ENCODE results near the gene DNAJC1. TPM values are rescaled to one million over a fixed set of nuclear protein-coding genes. Genes with fewer than 3 reads are reported as not detected.

DNAJC1 gene
- total RNA-seq, 1 donor from 2014 or later, result 40.0 TPM

DNA sequence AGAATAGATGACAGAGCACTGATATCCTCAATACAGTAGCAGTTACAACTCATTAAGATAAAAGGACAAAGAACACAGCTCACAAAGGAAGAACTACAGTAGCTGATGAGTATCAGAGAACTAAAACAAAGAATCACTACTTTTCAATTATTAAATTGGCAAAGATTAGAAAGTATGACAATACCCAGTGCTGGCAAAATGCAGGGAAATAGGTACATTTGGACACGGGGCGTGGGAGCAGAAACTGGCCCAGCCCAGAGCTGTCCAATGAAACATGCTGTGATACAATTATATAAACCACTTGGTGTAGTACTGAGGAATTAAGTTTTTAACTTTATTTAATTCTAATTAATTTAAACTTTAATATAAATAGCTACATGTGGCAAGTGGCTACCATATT, 243.2 kb downstream of the DNAJC1 start:
- H3K9me3 ChIP-seq, result no peaks in the 10 kb centered on the region
- H3K4me1 ChIP-seq, result no peaks in the 10 kb centered on the region
- no peak overlapping the region for H3K27ac ChIP-seq
- no peak overlapping the region for H3K4me3 ChIP-seq
- peaks cover 0 to 2% of the 10 kb centered on the region in 2 donors for H3K36me3 ChIP-seq
- DNase-seq (ENCODE audit: extremely low spot score in 2 of 2), result no peak
- intact Hi-C loops (cut with DNase I), result no loop called here
- no peak for TF ChIP-seq POLR2A (IDR thresholded peaks at IDR 0.05)
- H3K27me3 ChIP-seq, result no peaks in the 10 kb centered on the region

DNA sequence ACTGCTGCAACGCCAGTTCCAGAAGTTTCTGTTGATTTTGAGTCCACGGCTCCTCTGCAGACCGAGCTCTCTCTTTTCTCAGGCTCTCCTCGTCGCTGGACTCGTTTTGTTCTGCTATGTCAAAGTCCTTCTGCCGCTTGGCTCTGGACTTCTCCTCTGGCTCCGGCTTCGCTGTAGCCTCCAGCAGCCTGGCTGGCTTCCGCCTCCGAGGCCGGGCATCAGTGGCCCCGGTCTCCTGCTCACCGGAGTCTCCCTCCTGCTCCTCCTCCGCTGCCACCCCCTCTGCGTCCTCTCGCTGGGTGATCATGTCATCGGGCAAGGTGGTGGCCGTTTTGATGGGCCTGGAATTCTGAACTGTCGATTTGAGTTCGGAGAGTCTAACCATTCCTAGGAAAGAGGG, 244.3 kb downstream of the DNAJC1 start:
- Histone ChIP-seq H3K27ac (no peak overlapping the region), H3K4me3 (no peak overlapping the region), H3K27me3 (no peaks in the 10 kb centered on the region), H3K4me1 (no peaks in the 10 kb centered on the region), H3K36me3 (peaks cover 0 to 6% of the 10 kb centered on the region in 2 donors), H3K9me3 (no peaks in the 10 kb centered on the region)
- no peak for DNase-seq (ENCODE audit: extremely low spot score in 2 of 2)
- no peak for TF ChIP-seq POLR2AphosphoS5 (IDR thresholded peaks at IDR 0.05; ENCODE audit: insufficient read depth in 1 of 2, low read depth in 1 of 2)
- TF ChIP-seq POLR2A (IDR thresholded peaks at IDR 0.05), result no peak
- TF ChIP-seq CTCF (IDR thresholded peaks at IDR 0.05), result no peak
- intact Hi-C loops (cut with DNase I), result no loop called here

DNA sequence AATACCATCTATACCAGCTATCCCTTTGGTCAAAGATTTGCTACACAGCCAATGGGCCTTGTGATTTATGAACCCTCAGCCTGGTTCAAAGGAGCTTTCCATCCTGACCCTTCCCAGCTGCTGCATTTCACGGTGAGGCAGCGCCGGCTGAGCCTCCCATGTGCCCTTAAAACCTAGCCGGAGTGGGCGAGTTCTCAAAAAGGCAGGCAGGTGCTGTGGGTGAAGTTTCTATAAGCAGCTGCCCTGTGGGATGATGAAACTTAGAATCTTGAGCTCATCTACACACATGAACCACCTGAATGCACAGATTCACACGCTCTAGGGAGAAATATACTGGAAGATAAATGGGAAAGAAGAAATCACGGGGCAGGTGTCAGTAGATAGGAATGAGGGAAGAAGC, 244.8 kb downstream of the DNAJC1 start:
- no peaks in the 10 kb centered on the region for H3K4me1 ChIP-seq
- no peaks in the 10 kb centered on the region for H3K9me3 ChIP-seq
- H3K27me3 ChIP-seq, result no peaks in the 10 kb centered on the region
- peaks cover 0 to 6% of the 10 kb centered on the region in 2 donors for H3K36me3 ChIP-seq
- TF ChIP-seq POLR2AphosphoS5 (IDR thresholded peaks at IDR 0.05; ENCODE audit: insufficient read depth in 1 of 2, low read depth in 1 of 2), result no peak
- DNase-seq (ENCODE audit: extremely low spot score in 2 of 2), result no peak
- no peak overlapping the region for H3K27ac ChIP-seq
- intact Hi-C loops (cut with DNase I), result no loop called here
- no peak overlapping the region for H3K4me3 ChIP-seq

GRCh38 chr10:21758239-21758638, 245.3 kb downstream of the DNAJC1 start:
- Histone ChIP-seq H3K4me3 (no peak overlapping the region), H3K9me3 (no peaks in the 10 kb centered on the region), H3K27ac (no peak overlapping the region), H3K27me3 (no peaks in the 10 kb centered on the region), H3K36me3 (peaks cover 0 to 6% of the 10 kb centered on the region in 2 donors), H3K4me1 (no peaks in the 10 kb centered on the region)
- TF ChIP-seq POLR2A (IDR thresholded peaks at IDR 0.05) (no peak), POLR2AphosphoS5 (IDR thresholded peaks at IDR 0.05; ENCODE audit: insufficient read depth in 1 of 2, low read depth in 1 of 2) (no peak), CTCF (IDR thresholded peaks at IDR 0.05) (no peak)
- intact Hi-C loops (cut with DNase I), result no loop called here
- no peak for DNase-seq (ENCODE audit: extremely low spot score in 2 of 2)

- peaks cover 0 to 6% of the 10 kb centered on the region in 2 donors for H3K36me3 ChIP-seq
- H3K4me3 ChIP-seq, result no peak overlapping the region
- no peak for DNase-seq (ENCODE audit: extremely low spot score in 2 of 2)
- H3K9me3 ChIP-seq, result no peaks in the 10 kb centered on the region
- no peak overlapping the region for H3K27ac ChIP-seq
- H3K4me1 ChIP-seq, result no peaks in the 10 kb centered on the region
- TF ChIP-seq POLR2A (IDR thresholded peaks at IDR 0.05) (no peak), CTCF (IDR thresholded peaks at IDR 0.05) (no peak), POLR2AphosphoS5 (IDR thresholded peaks at IDR 0.05; ENCODE audit: insufficient read depth in 1 of 2, low read depth in 1 of 2) (no peak)
- H3K27me3 ChIP-seq, result no peaks in the 10 kb centered on the region
- intact Hi-C loops (cut with DNase I), result no loop called here
Observed at GRCh38 chr10:21757185-21757901, 246.2 kb downstream of the DNAJC1 start.

DNA sequence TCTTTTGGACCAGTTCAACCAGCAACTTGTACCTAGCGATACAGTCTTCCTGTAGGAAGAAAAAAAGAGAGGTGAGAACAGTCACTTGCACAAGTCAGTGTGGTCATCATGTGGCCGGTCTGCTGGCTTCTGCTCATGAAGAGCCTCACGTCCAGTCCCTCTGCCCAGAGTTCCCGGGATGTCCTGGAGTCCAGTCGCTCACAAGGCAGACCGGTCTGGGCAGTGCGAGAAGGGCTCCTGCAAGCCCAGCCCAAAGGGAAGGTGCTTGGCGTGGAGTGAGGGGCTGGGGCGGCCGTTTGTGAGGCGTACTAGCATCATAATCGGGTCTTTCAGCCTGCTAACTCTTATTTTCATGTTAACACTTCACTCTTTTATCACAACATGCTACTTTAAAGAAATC, 246.8 kb downstream of the DNAJC1 start:
- no peak overlapping the region for H3K4me3 ChIP-seq
- H3K27me3 ChIP-seq, result no peaks in the 10 kb centered on the region
- intact Hi-C loops (cut with DNase I), result no loop called here
- H3K27ac ChIP-seq, result no peak overlapping the region
- no peaks in the 10 kb centered on the region for H3K9me3 ChIP-seq
- H3K4me1 ChIP-seq, result no peaks in the 10 kb centered on the region
- DNase-seq (ENCODE audit: extremely low spot score in 2 of 2), result no peak
- peaks cover 0 to 6% of the 10 kb centered on the region in 2 donors for H3K36me3 ChIP-seq
- TF ChIP-seq CTCF (IDR thresholded peaks at IDR 0.05) (no peak), POLR2AphosphoS5 (IDR thresholded peaks at IDR 0.05; ENCODE audit: insufficient read depth in 1 of 2, low read depth in 1 of 2) (no peak), POLR2A (IDR thresholded peaks at IDR 0.05) (no peak)

All from vagina (tissue), 2 donors.